NCI-H1436 treated with DMSO at 0.1 percent for 48 hours (cell line): ENCODE data around the gene TATDN2.

Experiments used
- DNase-seq: peaks from one replicate; lab custom pipeline; 2025; lab: John Stamatoyannopoulos, UW

TATDN2 gene

GRCh38 chr3:10319804-10320203 is 71.5 kb downstream of the TATDN2 start:
- no peak for DNase-seq

- no peak for DNase-seq
Measured at GRCh38 chr3:10320320-10320677, 72.0 kb downstream of the TATDN2 start.

- no peak for DNase-seq
Measured at GRCh38 chr3:10321630-10322351, 73.5 kb downstream of the TATDN2 start.

- DNase-seq, result no peak
Measured at GRCh38 chr3:10322352-10322710, 74.1 kb downstream of the TATDN2 start.

- DNase-seq, result no peak
Measured at GRCh38 chr3:10327592-10327991, 79.3 kb downstream of the TATDN2 start.

- DNase-seq, result no peak
Measured at GRCh38 chr3:10328460-10329071, 80.3 kb downstream of the TATDN2 start.

GRCh38 chr3:10329495-10330015 is 81.3 kb downstream of the TATDN2 start:
- no peak for DNase-seq

GRCh38 chr3:10330319-10330718 is 82.1 kb downstream of the TATDN2 start:
- no peak for DNase-seq
